Immature natural killer cell (primary cell): ENCODE data around the gene KCND2. TPM values are rescaled to one million over a fixed set of nuclear protein-coding genes. Genes with fewer than 3 reads are reported as not detected.

Experiments
- DNase-seq, 3 donors: peaks; one replicate each; pipeline ENCODE4 v3.0.0; 2022; ENCODE audit warnings: mixed read lengths in 1 of 3
- H3K27ac Mint-ChIP-seq, 6 donors: one replicate each; pipeline ENCODE4 v1.8.0; 2020; ENCODE audit warnings: mixed read lengths in 6 of 6, mild to moderate bottlenecking in 5 of 6, inconsistent platforms in 4 of 6, moderate library complexity in 3 of 6
- H3K27me3 Mint-ChIP-seq, 3 donors: one replicate each; pipeline ENCODE4 v1.8.0; 2020 to 2021; ENCODE audit warnings: low read depth in 3 of 3, mild to moderate bottlenecking in 3 of 3, mixed read lengths in 3 of 3, moderate library complexity in 3 of 3, inconsistent platforms in 1 of 3
- H3K36me3 Mint-ChIP-seq, 3 donors: one replicate each; pipeline ENCODE4 v1.8.0; 2020; ENCODE audit warnings: mixed read lengths in 3 of 3, inconsistent platforms in 2 of 3, mild to moderate bottlenecking in 2 of 3
- H3K4me1 Mint-ChIP-seq, 2 donors: one replicate each; pipeline ENCODE4 v1.8.0; 2020; ENCODE audit warnings: inconsistent platforms in 2 of 2, mild to moderate bottlenecking in 2 of 2, mixed read lengths in 2 of 2, moderate library complexity in 1 of 2
- H3K4me3 Mint-ChIP-seq, 5 donors: one replicate each; pipeline ENCODE4 v1.8.0; 2020; ENCODE audit warnings: mild to moderate bottlenecking in 5 of 5, mixed read lengths in 5 of 5, inconsistent platforms in 3 of 5, moderate library complexity in 3 of 5
- H3K9me3 Mint-ChIP-seq, 6 donors: one replicate each; pipeline ENCODE4 v1.8.0; 2020; ENCODE audit warnings: mild to moderate bottlenecking in 6 of 6, mixed read lengths in 6 of 6, inconsistent platforms in 4 of 6, moderate library complexity in 3 of 6
- polyA plus RNA-seq, 3 donors: library from polyadenylated mRNA; unstranded; fragments of 300-500 nt; fragmentation: Illumina TruSeq; gene quantifications; one replicate each; pipeline ENCODE4 v1.2.3, GENCODE V29; 2021

The KCND2 gene
- polyA plus RNA-seq, 3 donors from 2014 or later: not detected

DNA sequence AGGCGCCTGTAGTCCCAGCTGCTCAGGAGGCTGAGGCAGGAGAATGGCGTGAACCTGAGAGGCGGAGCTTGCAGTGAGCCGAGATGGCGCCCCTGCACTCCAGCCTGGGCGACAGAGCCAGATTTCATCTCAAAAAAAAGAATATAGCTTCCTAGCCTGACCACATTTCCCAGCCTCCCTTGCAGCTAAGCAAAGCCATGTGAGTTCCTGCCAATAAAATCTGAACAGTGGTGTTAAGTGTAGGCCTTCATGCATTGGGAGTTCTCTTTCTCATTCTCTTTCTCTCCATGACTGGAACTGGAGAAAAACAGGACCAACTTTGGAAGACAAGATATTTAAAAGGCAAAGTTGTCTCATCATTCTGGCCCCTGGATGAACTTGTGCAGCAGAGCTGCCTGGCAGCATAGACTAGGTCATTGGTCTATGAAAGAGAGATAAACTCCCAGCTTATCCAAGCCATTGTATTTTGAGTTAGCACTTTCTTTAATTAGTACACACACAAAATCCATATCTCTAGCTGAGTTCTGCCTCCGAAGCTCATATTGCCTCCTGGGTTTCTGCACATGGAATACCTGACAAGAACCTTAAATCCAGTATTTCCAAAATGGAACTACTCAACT, 524.2 kb downstream of the KCND2 start:
- no peaks in the 10 kb centered on the region for H3K9me3 Mint-ChIP-seq
- H3K4me1 Mint-ChIP-seq: no peaks in the 10 kb centered on the region
- peaks cover 0 to 7% (median 4%) of the 10 kb centered on the region in 3 donors for H3K27me3 Mint-ChIP-seq
- no peak for DNase-seq
- H3K27ac Mint-ChIP-seq: no peak overlapping the region
- H3K4me3 Mint-ChIP-seq: no peak overlapping the region
- H3K36me3 Mint-ChIP-seq: no peaks in the 10 kb centered on the region

GRCh38 chr7:120799147-120799546, 526.2 kb downstream of the KCND2 start:
- Mint-ChIP-seq H3K27me3 (peaks cover 0 to 7% (median 4%) of the 10 kb centered on the region in 3 donors), H3K4me3 (no peak overlapping the region), H3K9me3 (no peaks in the 10 kb centered on the region), H3K36me3 (no peaks in the 10 kb centered on the region), H3K27ac (no peak overlapping the region), H3K4me1 (no peaks in the 10 kb centered on the region)
- no peak for DNase-seq
